Loucy (cell line): Measurements from ENCODE around the gene WWOX.

Experiments used
- H2AFZ ChIP-seq: fragments of 200-600 bp; sonication (generic); 2 replicates; pipeline ENCODE4 v1.6.0; 2016; ENCODE audit warnings: antibody characterized with exemption, mild to moderate bottlenecking, low read length, moderate library complexity
- H3F3A ChIP-seq: fragments of 200-600 bp; 2 replicates; pipeline ENCODE4 v1.6.0; 2016; ENCODE audit warnings: antibody characterized with exemption, low read depth, mild to moderate bottlenecking
- H3K27me3 ChIP-seq: fragments of 200-600 bp; sonication (generic); 2 replicates; pipeline ENCODE4 v1.6.1; 2014; ENCODE audit warnings: low read length, mild to moderate bottlenecking; ENCODE audit not compliant: insufficient read depth, poor library complexity, severe bottlenecking
- H3K36me3 ChIP-seq: fragments of 200-600 bp; sonication (generic); 2 replicates; pipeline ENCODE4 v1.6.1; 2016; ENCODE audit warnings: low read length; ENCODE audit not compliant: insufficient read depth
- H3K4me1 ChIP-seq: fragments of 200-600 bp; sonication (generic); 2 replicates; pipeline ENCODE4 v1.5.1; 2014; ENCODE audit warnings: low read length, mild to moderate bottlenecking; ENCODE audit not compliant: insufficient read depth, poor library complexity, severe bottlenecking
- H3K4me2 ChIP-seq: fragments of 200-600 bp; sonication (generic); 2 replicates; pipeline ENCODE4 v1.6.0; 2014; ENCODE audit warnings: antibody characterized with exemption, low read length, low read depth, mild to moderate bottlenecking; ENCODE audit not compliant: poor library complexity, severe bottlenecking
- H3K4me3 ChIP-seq: fragments of 200-600 bp; sonication (generic); 2 replicates; pipeline ENCODE4 v1.5.1; 2014; ENCODE audit warnings: low read length, mild to moderate bottlenecking, mixed read lengths; ENCODE audit not compliant: poor library complexity, severe bottlenecking
- H3K79me2 ChIP-seq: fragments of 200-600 bp; sonication (generic); 2 replicates; pipeline ENCODE4 v1.6.1; 2014; ENCODE audit warnings: low read length; ENCODE audit not compliant: insufficient read depth
- H3K9ac ChIP-seq: fragments of 200-600 bp; sonication (generic); 2 replicates; pipeline ENCODE4 v1.6.0; 2014; ENCODE audit warnings: mild to moderate bottlenecking, low read depth, low read length, moderate library complexity; ENCODE audit not compliant: poor library complexity, severe bottlenecking
- H3K9me2 ChIP-seq: fragments of 200-600 bp; sonication (generic); replicated peaks from 2 replicates; pipeline ENCODE4 v1.6.1; 2016; ENCODE audit warnings: low read depth, low read length, mixed read lengths
- H3K9me3 ChIP-seq: fragments of 200-600 bp; sonication (generic); 2 replicates; pipeline ENCODE4 v1.6.1; 2014; ENCODE audit warnings: mild to moderate bottlenecking, antibody characterized with exemption, low read length, low read depth; ENCODE audit not compliant: insufficient read depth
- H4K20me1 ChIP-seq: fragments of 200-600 bp; sonication (generic); 2 replicates; pipeline ENCODE4 v1.6.0; 2014; ENCODE audit warnings: antibody characterized with exemption, low read length, mild to moderate bottlenecking; ENCODE audit not compliant: insufficient read depth, poor library complexity, severe bottlenecking
- CTCF ChIP-seq: fragments of 200-600 bp; sonication (generic); conservative IDR thresholded peaks from 2 replicates; pipeline ENCODE4 v1.5.1; 2014; ENCODE audit warnings: mild to moderate bottlenecking, antibody characterized with exemption, low read length
- EZH2phosphoT487 ChIP-seq: fragments of 200-600 bp; IDR thresholded peaks from 2 replicates; pipeline ENCODE4 v1.6.1; 2018; ENCODE audit warnings: antibody characterized with exemption, mild to moderate bottlenecking, moderate library complexity, borderline replicate concordance

WWOX gene

GRCh38 chr16:79018650-79019429 is 919.4 kb downstream of the WWOX start:
- H4K20me1 ChIP-seq, result no peaks in the 10 kb centered on the region
- H3K4me1 ChIP-seq, result peaks cover 5% of the 10 kb centered on the region
- H3F3A ChIP-seq, result no peaks in the 10 kb centered on the region
- no peaks in the 10 kb centered on the region for H3K9me3 ChIP-seq
- H3K27me3 ChIP-seq, result no peaks in the 10 kb centered on the region
- no peaks in the 10 kb centered on the region for H3K9me2 ChIP-seq
- H3K4me2 ChIP-seq, result no peak overlapping the region
- H3K4me3 ChIP-seq, result no peak overlapping the region
- no peaks in the 10 kb centered on the region for H3K79me2 ChIP-seq
- no peak overlapping the region for H3K9ac ChIP-seq
- TF ChIP-seq CTCF (no peak), EZH2phosphoT487 (no peak)
- H2AFZ ChIP-seq, result no peak overlapping the region
- no peaks in the 10 kb centered on the region for H3K36me3 ChIP-seq

- Histone ChIP-seq H3K4me2 (no peak overlapping the region), H3K36me3 (no peaks in the 10 kb centered on the region), H4K20me1 (no peaks in the 10 kb centered on the region), H3K9me3 (no peaks in the 10 kb centered on the region), H3K9ac (no peak overlapping the region), H3K79me2 (no peaks in the 10 kb centered on the region), H3K4me3 (no peak overlapping the region), H2AFZ (no peak overlapping the region), H3F3A (no peaks in the 10 kb centered on the region), H3K9me2 (no peaks in the 10 kb centered on the region), H3K27me3 (no peaks in the 10 kb centered on the region), H3K4me1 (no peaks in the 10 kb centered on the region)
- no peak for TF ChIP-seq CTCF
- no peak for TF ChIP-seq EZH2phosphoT487
These were observed 920.0 kb downstream of the WWOX start for GRCh38 chr16:79019431-79019830.

GRCh38 chr16:79021991-79022630 is 922.7 kb downstream of the WWOX start:
- no peaks in the 10 kb centered on the region for H3K79me2 ChIP-seq
- H3K36me3 ChIP-seq, result no peaks in the 10 kb centered on the region

More at GRCh38 chr16:79021991-79022630, 922.7 kb downstream of the WWOX start:
- no peak overlapping the region for H3K4me2 ChIP-seq
- no peak overlapping the region for H3K9ac ChIP-seq
- TF ChIP-seq CTCF (no peak), EZH2phosphoT487 (no peak)
- no peaks in the 10 kb centered on the region for H3F3A ChIP-seq
- H4K20me1 ChIP-seq, result no peaks in the 10 kb centered on the region
- H2AFZ ChIP-seq, result no peak overlapping the region
- no peaks in the 10 kb centered on the region for H3K4me1 ChIP-seq
- no peaks in the 10 kb centered on the region for H3K9me3 ChIP-seq
- no peaks in the 10 kb centered on the region for H3K9me2 ChIP-seq
- no peaks in the 10 kb centered on the region for H3K27me3 ChIP-seq
- no peak overlapping the region for H3K4me3 ChIP-seq
